WTC11 (cell line): ENCODE results near the gene RAPGEF5.

ENCODE experiments used
- CTCF ChIP-seq: fragments of 200-600 bp; IDR thresholded peaks from 2 replicates; pipeline ENCODE4 v1.8.0; 2022; ENCODE audit warnings: antibody characterized with exemption
- SMAD4 ChIP-seq: sonication (generic); formaldehyde crosslinking; IDR thresholded peaks from 2 replicates; pipeline ENCODE4 v1.8.0; 2022; ENCODE audit warnings: mild to moderate bottlenecking, missing genetic modification reagents
- TF ChIP-seq, protein P1 (sequence below): sonication (generic); formaldehyde crosslinking; conservative IDR thresholded peaks from 2 replicates; pipeline ENCODE4 v1.8.1; 2022; ENCODE audit warnings: mild to moderate bottlenecking, missing genetic modification reagents

DNA sequence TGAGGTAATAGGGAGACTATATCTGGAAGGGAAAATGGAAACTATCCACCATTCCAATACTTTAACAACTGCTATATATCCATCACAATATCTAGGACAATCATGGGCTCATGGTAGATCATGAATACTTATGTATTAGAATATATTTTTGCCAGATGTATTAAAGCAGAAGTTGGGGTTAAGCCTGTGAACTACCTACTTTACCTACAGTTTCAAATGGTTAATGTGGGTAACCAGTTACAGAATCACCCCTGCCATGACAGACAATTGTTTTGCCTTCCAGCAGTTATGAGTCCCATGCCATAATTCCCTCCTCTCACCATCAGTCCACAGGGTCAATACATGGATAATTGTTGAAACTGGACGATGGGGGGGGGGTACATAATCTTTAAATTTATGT, 29.9 kb upstream of the RAPGEF5 start:
- TF ChIP-seq CTCF (no peak), SMAD4 (CRISPR knock-in tag) (no peak)
- TF ChIP-seq, protein P1, sequence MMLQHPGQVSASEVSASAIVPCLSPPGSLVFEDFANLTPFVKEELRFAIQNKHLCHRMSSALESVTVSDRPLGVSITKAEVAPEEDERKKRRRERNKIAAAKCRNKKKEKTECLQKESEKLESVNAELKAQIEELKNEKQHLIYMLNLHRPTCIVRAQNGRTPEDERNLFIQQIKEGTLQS (CRISPR knock-in tag): no peak
